NT2/D1 (cell line): ENCODE measurements around the gene ZNF514.

ENCODE experiments used
- DNase-seq: peaks from one replicate; pipeline ENCODE4 v3.0.0-alpha.2; 2011; ENCODE audit warnings: low read depth, low spot score
- H3K27me3 ChIP-seq: 2 replicates; pipeline ENCODE4 v1.6.0; 2011; ENCODE audit warnings: mild to moderate bottlenecking; ENCODE audit not compliant: insufficient read length, insufficient read depth
- H3K36me3 ChIP-seq: 2 replicates; pipeline ENCODE4 v1.6.1; 2011; ENCODE audit warnings: mild to moderate bottlenecking, low read length, mixed read lengths; ENCODE audit not compliant: insufficient read depth, insufficient read length
- H3K4me1 ChIP-seq: 2 replicates; pipeline ENCODE4 v1.5.1; 2011; ENCODE audit not compliant: insufficient read depth, insufficient read length
- H3K4me3 ChIP-seq: 2 replicates; pipeline ENCODE4 v1.5.1; 2011; ENCODE audit warnings: low read depth; ENCODE audit not compliant: insufficient read length
- H3K9ac ChIP-seq: 2 replicates; pipeline ENCODE4 v1.6.0; 2011; ENCODE audit warnings: low read depth; ENCODE audit not compliant: insufficient read length
- H3K9me3 ChIP-seq: 2 replicates; pipeline ENCODE4 v1.5.1; 2011; ENCODE audit warnings: mild to moderate bottlenecking, low read length; ENCODE audit not compliant: insufficient read depth
- SUZ12 ChIP-seq: IDR thresholded peaks from 2 replicates; pipeline ENCODE4 v1.6.1; 2011; ENCODE audit not compliant: insufficient read length, insufficient read depth; ENCODE audit errors: extremely low read depth
- YY1 ChIP-seq: IDR thresholded peaks from 2 replicates; pipeline ENCODE4 v1.6.1; 2011; ENCODE audit not compliant: insufficient read length, insufficient read depth
- ZNF274 ChIP-seq: IDR thresholded peaks from 2 replicates; pipeline ENCODE4 v1.6.1; 2011; ENCODE audit warnings: mild to moderate bottlenecking, low read depth, low read length

Gene ZNF514

DNA sequence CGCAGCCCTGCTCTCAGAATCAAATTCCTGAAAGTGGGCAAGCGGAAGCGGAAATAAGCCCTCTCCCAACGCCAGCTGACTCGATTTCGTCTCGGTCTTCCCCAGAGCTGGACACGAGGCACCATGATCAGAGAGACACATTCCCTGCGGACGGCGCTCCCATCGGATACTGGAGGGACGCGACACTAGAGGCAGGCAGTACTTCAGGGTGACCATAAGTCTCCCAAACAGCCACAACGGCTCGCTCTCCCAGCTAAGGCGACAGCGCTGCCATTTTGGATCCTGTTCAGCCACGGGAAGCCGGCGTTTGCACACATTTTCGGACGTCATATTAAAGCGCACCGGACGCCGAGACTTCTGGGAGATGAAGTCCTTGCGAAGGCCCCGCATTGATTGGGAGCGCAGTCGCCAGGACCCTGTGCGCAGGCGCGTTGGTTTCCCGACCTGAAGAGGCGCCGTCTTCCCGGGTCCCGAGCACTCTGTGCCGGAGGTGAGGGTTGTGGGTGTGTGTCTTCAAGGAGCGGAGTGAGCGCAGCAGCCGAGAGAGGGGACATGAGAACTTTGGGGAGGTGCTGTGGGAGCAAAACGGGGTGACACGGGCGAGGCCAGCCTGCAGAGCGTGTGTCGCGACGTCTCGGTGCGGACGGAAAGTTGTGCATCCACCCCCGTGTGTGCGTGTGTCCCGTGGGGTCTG is 5.9 kb upstream of the ZNF514 start, which contains the start of gene ZNF2:
Gene ZNF2, plus strand, starts transcription at position 439 of the 694 bp plus-strand sequence. CDS start 10,418 bp downstream, outside the sequence.
- peak; percentile 98 for DNase-seq
- Histone ChIP-seq H3K4me1 (no peaks in the 10 kb centered on the region), H3K27me3 (no peaks in the 10 kb centered on the region), H3K9ac (peak within 1 kb of the TSS; percentile 99), H3K9me3 (no peaks in the 10 kb centered on the region), H3K36me3 (peaks cover 14% of the 10 kb centered on the region), H3K4me3 (peak within 1 kb of the TSS; percentile 99)
- TF ChIP-seq SUZ12 (no peak), YY1 (peak; percentile 90)

DNA sequence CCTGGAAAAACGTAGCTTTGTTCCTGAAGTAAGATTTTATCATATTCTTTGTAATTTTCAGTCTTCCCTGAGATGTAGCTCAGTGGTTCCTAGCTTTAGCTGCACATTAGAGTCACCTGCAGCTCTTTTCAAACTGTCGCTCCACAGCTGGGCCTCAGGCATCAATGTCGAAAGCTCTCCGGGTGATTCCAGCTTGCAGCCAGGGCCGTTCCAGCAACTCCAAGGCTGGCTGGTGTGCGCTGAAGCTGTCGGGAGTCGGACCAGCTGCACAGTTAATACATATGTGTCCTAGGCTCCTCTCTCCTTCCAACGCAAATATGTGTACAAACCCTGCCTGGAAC is 5.4 kb upstream of the ZNF514 start:
- H3K9ac ChIP-seq: peak overlapping the region; percentile 99
- no peak for DNase-seq
- peaks cover 3% of the 10 kb centered on the region for H3K4me1 ChIP-seq
- TF ChIP-seq YY1 (no peak), ZNF274 (no peak), SUZ12 (no peak)
- H3K27me3 ChIP-seq: no peaks in the 10 kb centered on the region
- H3K36me3 ChIP-seq: peaks cover 14% of the 10 kb centered on the region
- H3K4me3 ChIP-seq: peak overlapping the region; percentile 99
- no peaks in the 10 kb centered on the region for H3K9me3 ChIP-seq

DNA sequence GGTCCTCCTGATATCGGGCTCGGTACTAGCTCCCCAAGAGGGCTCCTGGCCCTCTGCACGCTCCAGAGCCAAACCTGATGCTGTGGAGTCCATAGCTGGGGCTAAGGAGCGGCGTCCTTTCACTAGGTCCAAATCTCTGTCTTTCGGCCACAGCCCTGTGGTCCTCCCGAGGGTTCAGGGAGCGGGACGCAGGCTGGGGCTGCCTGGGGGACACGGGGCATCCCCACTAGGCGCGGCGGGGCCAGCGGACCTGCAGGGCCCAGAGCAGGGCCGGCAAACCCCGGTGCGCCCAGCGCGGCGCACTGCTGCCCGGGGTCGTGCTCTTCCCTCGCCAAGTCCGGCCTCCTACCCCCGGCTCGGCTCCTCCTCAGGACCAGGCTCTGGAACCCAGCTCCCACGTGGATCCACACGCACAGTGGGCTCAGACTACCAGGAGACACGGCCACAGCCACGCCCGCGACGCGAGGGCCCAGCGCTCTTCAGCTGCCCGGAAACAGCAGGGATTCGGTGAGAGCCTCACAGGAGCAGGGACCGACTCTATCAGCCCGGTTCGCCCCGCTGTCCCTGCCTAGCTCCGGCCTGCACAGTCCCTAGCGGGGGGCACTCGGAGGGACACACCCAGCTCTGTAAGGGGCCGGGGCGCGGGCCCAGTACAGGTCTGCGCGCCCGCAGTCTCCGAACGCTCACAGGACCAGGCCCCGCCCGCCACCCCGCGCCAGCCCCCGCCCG is 593 bp downstream of the ZNF514 start:
- TF ChIP-seq YY1 (no peak), SUZ12 (no peak), ZNF274 (no peak)
- peaks cover 9% of the 10 kb centered on the region for H3K4me1 ChIP-seq
- H3K9ac ChIP-seq: peak overlapping the region; percentile 97
- H3K27me3 ChIP-seq: peaks cover 7% of the 10 kb centered on the region
- H3K36me3 ChIP-seq: peaks cover 48% of the 10 kb centered on the region
- DNase-seq: no peak
- peaks cover 39% of the 10 kb centered on the region for H3K9me3 ChIP-seq
- peak overlapping the region; percentile 89 for H3K4me3 ChIP-seq

DNA sequence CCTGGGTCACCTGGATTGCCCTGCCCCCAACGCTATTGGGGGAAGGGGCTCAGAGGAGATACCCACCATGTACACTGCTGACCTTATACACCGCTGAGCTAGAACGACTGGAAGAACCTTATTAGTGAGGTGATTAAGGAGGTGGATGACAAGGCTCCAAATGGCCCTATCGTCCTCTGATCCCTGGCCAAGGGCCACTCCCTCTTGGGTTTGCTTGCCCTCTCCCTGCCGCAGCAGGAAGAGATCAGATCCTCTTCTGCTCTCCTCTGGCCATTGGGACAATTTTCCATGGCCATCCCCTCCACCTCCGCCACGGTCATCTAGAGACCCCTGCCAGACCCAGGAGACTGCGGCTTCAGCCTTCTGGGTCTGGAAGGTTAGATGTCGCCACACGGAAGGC is 1.2 kb downstream of the ZNF514 start:
- TF ChIP-seq ZNF274 (no peak), SUZ12 (no peak), YY1 (no peak)
- Histone ChIP-seq H3K4me1 (peaks cover 9% of the 10 kb centered on the region), H3K36me3 (peaks cover 51% of the 10 kb centered on the region), H3K4me3 (peak overlapping the region; percentile 89), H3K9me3 (peaks cover 45% of the 10 kb centered on the region), H3K27me3 (peaks cover 7% of the 10 kb centered on the region), H3K9ac (peak overlapping the region; percentile 97)
- no peak for DNase-seq

DNA sequence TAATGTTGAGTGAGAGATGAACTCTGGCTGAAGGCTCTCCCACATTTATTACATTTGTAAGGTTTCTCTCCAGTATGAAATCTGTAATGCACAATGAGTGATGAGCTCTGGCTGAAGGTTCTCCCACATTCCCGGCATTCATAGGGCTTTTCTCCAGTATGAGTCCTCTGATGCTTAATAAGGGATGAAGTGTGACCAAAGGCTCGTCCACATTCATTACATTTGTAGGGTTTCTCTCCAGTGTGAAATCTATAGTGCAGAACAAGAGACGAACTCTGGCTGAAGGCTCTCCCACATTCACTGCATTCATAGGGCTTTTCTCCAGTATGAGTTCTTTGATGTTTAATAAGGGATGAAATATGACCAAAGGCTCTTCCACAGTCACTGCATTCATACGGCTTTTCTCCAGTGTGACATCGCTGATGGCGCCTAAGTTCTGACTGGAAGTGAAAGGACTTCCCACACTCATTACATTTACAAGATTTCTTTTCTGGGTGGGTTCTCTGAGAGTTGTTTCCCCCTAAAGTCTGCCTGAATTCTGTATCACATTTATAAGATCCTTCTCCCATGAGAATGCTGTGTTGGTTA is 10.2 kb downstream of the ZNF514 start:
- DNase-seq: no peak
- Histone ChIP-seq H3K4me3 (no peak overlapping the region), H3K9me3 (peaks cover 100% of the 10 kb centered on the region), H3K4me1 (no peaks in the 10 kb centered on the region), H3K9ac (no peak overlapping the region), H3K36me3 (peaks cover 84% of the 10 kb centered on the region), H3K27me3 (no peaks in the 10 kb centered on the region)
- TF ChIP-seq SUZ12 (no peak), ZNF274 (peak; percentile 99), YY1 (no peak)

DNA sequence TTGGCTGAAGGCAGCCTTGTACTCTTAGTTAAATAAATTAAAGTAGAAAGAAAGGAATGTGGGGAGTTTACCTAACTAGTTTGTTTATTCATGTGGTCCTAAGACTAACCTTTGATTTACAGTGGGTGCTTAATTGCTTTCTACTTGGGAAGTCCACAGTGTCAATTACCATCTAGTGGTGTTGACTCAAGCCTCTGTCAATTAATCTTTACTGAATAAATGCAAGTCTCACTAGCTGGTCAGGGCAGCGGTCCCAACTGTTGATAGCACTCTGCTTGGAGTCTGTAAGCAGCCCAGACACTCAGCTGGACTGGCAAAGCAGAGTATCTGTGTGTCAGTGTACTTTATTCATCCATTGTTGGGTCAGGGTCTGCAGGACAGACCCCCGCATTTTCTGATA is 15.8 kb downstream of the ZNF514 start:
- H3K9me3 ChIP-seq: peaks cover 88% of the 10 kb centered on the region
- H3K9ac ChIP-seq: no peak overlapping the region
- H3K4me3 ChIP-seq: no peak overlapping the region
- H3K36me3 ChIP-seq: peaks cover 29% of the 10 kb centered on the region
- H3K4me1 ChIP-seq: no peaks in the 10 kb centered on the region
- no peak for DNase-seq
- no peaks in the 10 kb centered on the region for H3K27me3 ChIP-seq
- TF ChIP-seq SUZ12 (no peak), ZNF274 (no peak), YY1 (no peak)

DNA sequence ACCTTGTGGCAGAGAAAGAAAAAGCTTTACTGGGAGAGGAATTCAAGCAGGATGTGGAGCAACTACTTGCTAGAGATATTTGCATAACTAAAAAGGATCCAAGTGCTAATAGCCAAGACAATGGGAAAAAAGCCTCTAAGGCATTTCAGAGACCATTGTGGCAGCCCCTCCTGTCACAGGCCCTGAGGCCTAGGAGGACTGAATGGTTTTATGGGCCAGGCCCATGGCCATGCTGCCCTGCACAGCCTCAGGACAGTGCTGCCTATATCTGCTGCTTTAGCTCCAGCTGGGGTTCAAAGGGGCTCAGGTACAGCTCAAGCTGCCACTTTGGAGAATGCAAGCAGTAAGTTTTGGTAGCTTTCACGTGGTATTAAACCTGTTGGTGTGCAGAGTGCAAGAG is 20.9 kb downstream of the ZNF514 start:
- H3K4me3 ChIP-seq: no peak overlapping the region
- no peak for DNase-seq

More for the DNA sequence above, 20.9 kb downstream of the ZNF514 start:
- H3K9me3 ChIP-seq: peaks cover 75% of the 10 kb centered on the region
- H3K9ac ChIP-seq: no peak overlapping the region
- TF ChIP-seq ZNF274: no peak
- TF ChIP-seq SUZ12: no peak
- no peak for TF ChIP-seq YY1
- H3K27me3 ChIP-seq: no peaks in the 10 kb centered on the region
- H3K36me3 ChIP-seq: no peaks in the 10 kb centered on the region
- no peaks in the 10 kb centered on the region for H3K4me1 ChIP-seq
